GM10266 (cell line): ENCODE results near the gene RAB6B.

Source experiments
- DNase-seq: peaks from one replicate; pipeline ENCODE4 v3.0.0; 2012; ENCODE audit errors: extremely low spot score
- TF ChIP-seq, protein P1 (sequence below): IDR thresholded peaks from 2 replicates; pipeline ENCODE4 v1.5.1; 2012; ENCODE audit warnings: mild to moderate bottlenecking, low read depth; ENCODE audit not compliant: control insufficient read depth, insufficient read depth; ENCODE audit errors: missing control alignments

The RAB6B gene

DNA sequence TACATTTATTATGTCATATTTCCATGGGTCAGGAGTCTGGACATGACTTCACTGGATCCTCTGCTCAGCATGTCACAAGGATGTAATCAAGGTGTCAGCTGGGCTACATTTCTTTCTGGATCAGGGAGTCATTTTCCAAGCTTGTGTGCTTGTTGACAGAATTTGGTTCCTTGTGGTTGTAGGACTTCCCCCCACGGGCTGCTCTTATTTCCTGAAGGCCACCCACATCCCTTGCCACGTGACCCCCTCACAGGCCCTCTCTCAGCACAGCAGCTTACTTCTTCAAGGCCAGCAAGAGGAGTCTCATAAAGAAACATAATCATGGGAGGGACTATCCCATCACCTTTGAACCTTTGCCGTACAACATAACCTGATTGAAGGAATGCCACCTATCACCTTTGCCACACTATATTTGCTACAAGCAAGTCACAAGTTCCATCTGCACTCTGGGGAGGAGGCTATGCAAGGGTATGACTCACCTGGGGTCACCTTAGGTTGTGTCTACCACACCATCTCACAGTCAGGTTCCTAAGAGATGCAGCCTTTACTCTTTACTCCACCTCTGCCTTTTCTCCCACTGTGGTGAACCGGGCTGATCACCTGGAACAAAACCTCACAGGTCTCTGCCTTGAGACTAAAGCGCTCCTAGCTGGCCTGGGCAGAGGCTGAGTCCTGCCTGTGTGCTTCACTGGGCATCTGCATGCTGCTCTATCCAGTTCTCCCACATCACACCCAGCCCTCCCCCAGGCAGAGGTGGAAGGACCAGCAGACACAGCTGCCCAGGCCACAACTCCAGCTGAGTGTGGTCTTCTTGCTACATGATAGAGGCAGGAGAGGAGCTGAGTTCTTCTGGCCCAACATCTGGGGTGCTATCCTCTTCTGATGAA is 13.5 kb downstream of the RAB6B start:
- DNase-seq = no peak
- TF ChIP-seq, protein P1, sequence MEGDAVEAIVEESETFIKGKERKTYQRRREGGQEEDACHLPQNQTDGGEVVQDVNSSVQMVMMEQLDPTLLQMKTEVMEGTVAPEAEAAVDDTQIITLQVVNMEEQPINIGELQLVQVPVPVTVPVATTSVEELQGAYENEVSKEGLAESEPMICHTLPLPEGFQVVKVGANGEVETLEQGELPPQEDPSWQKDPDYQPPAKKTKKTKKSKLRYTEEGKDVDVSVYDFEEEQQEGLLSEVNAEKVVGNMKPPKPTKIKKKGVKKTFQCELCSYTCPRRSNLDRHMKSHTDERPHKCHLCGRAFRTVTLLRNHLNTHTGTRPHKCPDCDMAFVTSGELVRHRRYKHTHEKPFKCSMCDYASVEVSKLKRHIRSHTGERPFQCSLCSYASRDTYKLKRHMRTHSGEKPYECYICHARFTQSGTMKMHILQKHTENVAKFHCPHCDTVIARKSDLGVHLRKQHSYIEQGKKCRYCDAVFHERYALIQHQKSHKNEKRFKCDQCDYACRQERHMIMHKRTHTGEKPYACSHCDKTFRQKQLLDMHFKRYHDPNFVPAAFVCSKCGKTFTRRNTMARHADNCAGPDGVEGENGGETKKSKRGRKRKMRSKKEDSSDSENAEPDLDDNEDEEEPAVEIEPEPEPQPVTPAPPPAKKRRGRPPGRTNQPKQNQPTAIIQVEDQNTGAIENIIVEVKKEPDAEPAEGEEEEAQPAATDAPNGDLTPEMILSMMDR = no peak

DNA sequence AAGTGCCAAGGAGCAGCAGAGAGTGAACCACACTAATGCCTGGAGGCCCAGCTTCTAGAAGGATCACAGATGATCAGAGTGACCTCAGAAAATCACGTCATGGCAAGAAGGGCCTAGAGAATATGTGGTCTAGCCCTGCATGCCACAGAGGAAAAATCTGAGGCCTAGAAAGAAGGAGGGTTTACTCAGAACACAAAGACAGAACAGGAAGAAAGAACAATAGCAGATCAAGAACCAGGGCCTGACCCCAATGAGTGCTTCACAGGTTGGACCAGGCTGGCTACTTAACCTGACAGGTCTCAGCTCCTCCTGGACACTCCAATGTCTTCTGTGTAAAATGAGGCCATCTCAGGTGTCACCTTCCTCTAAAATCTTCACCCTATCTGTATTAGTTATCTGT is 14.2 kb downstream of the RAB6B start:
- DNase-seq = no peak
- TF ChIP-seq, protein P1 = no peak

DNA sequence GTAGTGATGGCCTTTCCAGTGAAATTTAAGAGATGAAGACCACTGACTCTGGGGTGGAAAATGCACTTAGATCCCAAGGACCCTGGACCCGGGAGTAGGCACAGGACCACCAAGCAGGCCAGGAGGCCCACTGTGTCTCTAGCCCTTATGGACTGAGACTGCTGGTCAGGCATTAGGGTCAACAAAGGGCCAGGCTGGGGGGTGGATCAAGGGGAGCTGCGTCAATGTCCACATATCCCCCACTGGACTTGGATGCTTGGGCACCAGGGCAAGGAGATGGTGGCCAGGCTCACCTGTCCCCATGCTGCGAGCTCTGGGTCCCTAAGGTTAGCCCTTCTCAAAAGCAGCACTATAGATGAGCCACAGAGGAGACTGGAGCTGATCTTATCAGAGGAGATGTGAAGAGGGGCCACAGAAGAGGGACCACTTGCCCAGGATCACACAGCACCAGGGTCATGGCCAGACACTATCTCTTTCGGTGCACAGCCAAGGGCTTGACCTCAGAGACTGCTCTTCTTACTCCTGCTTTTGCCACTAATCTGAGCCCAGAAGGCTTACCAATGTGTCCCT is 14.7 kb downstream of the RAB6B start:
- TF ChIP-seq, protein P1 = no peak
- no peak for DNase-seq

DNA sequence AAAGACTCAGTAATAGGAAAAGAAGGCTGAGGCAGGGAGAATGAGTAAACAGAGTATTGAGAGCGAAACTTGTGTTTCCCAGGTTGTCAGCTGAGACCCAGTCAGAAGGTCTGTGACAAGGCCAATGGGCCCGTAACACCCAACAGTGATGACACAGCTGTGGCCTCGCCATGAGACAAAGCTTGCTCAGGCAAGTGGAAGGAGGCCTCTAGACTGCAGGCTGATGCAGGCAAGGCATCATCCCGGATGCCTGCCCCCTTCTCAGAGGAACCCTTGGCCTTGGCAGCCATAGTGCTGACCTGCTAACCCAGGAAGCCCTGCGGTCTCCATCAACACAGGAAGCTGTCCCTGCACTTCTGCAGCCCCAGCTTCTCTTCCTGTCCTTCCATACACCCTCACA is 15.4 kb downstream of the RAB6B start:
- TF ChIP-seq, protein P1 = no peak

DNA sequence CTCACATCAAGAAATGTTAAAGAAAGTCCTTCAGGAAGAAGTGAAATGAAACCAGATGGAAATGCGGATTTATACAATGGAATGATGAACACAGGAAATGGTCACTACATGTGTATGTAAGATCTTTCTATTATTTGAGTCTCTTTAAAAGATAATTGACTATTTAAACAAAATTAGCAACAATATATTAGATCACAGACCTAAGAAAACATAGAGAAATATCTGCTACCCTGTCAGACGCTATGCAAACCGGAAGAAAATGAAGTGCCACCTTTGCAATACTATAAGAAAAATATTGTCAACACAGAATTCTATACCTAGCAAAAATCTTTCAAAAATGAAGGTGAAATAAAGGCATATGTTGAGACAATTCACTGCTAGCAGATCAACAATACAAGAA is 17.2 kb downstream of the RAB6B start:
- no peak for DNase-seq
- TF ChIP-seq, protein P1 = no peak

More for the DNA sequence above, 15.4 kb downstream of the RAB6B start:
- DNase-seq = no peak

DNA sequence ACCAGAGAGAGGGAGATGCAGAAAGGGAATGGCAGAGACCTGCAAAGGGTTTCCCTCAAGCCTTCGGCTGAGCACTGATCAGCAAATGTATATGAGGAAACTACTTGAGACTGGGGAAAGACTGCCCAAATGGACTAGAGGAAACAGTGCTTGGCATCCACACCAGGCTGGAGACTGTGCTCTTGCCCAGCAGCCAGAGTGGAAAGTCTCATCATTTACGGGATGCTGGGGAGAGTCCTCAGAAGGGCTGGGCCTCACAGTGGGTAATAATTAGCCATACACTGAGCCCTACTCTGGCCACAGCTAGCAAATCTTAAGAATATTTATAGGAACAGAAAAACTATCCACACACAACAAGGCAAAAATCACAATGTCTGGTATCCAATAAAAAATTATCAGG is 18.5 kb downstream of the RAB6B start:
- TF ChIP-seq, protein P1 = no peak
- no peak for DNase-seq

DNA sequence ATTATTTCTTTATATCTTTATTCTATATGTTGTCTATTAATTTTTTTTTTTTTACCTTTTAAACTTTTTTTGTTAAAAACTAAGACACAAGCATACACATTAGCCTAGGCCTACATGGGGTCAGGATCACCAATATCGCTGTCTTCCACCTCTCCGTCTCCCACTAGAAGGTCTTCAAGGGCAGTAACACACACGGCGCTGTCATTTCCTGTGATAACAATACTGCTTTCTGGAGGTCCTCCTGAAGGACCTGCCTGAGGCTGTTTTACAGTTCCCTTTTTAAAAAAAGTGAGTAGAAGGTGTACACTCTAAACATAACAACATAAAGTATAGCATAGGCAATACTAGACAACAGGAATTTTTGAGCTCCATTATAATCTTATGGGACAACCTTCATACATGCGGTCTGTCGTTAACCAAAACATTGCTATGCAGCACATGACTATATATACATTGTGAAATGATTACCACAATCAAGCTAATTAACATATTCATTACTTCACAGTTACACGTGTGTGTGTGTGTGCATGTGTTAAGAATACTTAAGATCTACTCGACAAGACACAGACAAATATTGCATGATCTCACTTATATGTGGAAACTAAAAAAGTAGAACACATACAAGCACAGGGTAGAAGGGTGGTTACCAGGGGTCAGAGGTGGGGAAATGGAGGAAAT is 20.8 kb downstream of the RAB6B start:
- TF ChIP-seq, protein P1 = no peak
- DNase-seq = no peak
